GM23248 (cell line): ENCODE data around the gene SLC9A2.

Source experiments
- EZH2 ChIP-seq: fragments of 200-600 bp; sonication (generic); IDR thresholded peaks from 2 replicates; pipeline ENCODE4 v1.6.1; 2018; ENCODE audit warnings: antibody characterized with exemption, mild to moderate bottlenecking; ENCODE audit not compliant: insufficient read depth, poor library complexity, severe bottlenecking
- EZH2phosphoT487 ChIP-seq: fragments of 200-600 bp; sonication (generic); IDR thresholded peaks from 2 replicates; pipeline ENCODE4 v1.6.1; 2018; ENCODE audit warnings: antibody characterized with exemption, moderate library complexity, mild to moderate bottlenecking, low read depth; ENCODE audit not compliant: insufficient read depth

- TF ChIP-seq EZH2 (no peak), EZH2phosphoT487 (no peak)
Observed at GRCh38 chr2:102639429-102639828, 20.1 kb downstream of the SLC9A2 start.
